ENCODE results near the gene PLCH1. TPM values are rescaled to one million over a fixed set of nuclear protein-coding genes. Genes with fewer than 3 reads are reported as not detected.

PLCH1 gene
- total RNA-seq, 2 experiments from 2014 or later = 0.08 to 0.20 TPM

GRCh38 chr3:155329513-155330048, 415.3 kb downstream of the PLCH1 start:
- no peaks in the 10 kb centered on the region for H3K9me3 Mint-ChIP-seq
- no peak overlapping the region for H3K27ac Mint-ChIP-seq
- no peaks in the 10 kb centered on the region for H3K36me3 Mint-ChIP-seq (ENCODE audit: low read depth)
- no peak for DNase-seq
- ChIA-PET POLR2A (no interaction called here), CTCF (no interaction called here)
- peaks cover 2% of the 10 kb centered on the region for H3K4me1 Mint-ChIP-seq
- H3K27me3 Mint-ChIP-seq = no peaks in the 10 kb centered on the region
- no peak overlapping the region for H3K4me3 Mint-ChIP-seq

- Mint-ChIP-seq H3K4me1 (no peaks in the 10 kb centered on the region), H3K27ac (no peak overlapping the region), H3K9me3 (no peaks in the 10 kb centered on the region), H3K4me3 (no peak overlapping the region), H3K36me3 (ENCODE audit: low read depth) (no peaks in the 10 kb centered on the region), H3K27me3 (no peaks in the 10 kb centered on the region)
- ChIA-PET CTCF (no interaction called here), POLR2A (no interaction called here)
- no peak for DNase-seq
Observed at GRCh38 chr3:155327871-155328270, 417.0 kb downstream of the PLCH1 start.

GRCh38 chr3:155327430-155327829, 417.4 kb downstream of the PLCH1 start:
- Mint-ChIP-seq H3K36me3 (ENCODE audit: low read depth) (no peaks in the 10 kb centered on the region), H3K27me3 (no peaks in the 10 kb centered on the region), H3K4me1 (no peaks in the 10 kb centered on the region), H3K4me3 (no peak overlapping the region), H3K9me3 (no peaks in the 10 kb centered on the region), H3K27ac (no peak overlapping the region)
- CTCF ChIA-PET = no interaction called here
- POLR2A ChIA-PET = no interaction called here
- no peak for DNase-seq

GRCh38 chr3:155326901-155327300, 418.0 kb downstream of the PLCH1 start:
- Mint-ChIP-seq H3K4me3 (no peak overlapping the region), H3K27ac (no peak overlapping the region), H3K9me3 (no peaks in the 10 kb centered on the region), H3K27me3 (no peaks in the 10 kb centered on the region), H3K4me1 (no peaks in the 10 kb centered on the region), H3K36me3 (ENCODE audit: low read depth) (no peaks in the 10 kb centered on the region)
- POLR2A ChIA-PET = no interaction called here
- CTCF ChIA-PET = no interaction called here
- DNase-seq = no peak

- Mint-ChIP-seq H3K27ac (no peak overlapping the region), H3K27me3 (no peaks in the 10 kb centered on the region), H3K36me3 (ENCODE audit: low read depth) (no peaks in the 10 kb centered on the region), H3K4me1 (no peaks in the 10 kb centered on the region), H3K4me3 (no peak overlapping the region), H3K9me3 (no peaks in the 10 kb centered on the region)
- ChIA-PET POLR2A (no interaction called here), CTCF (no interaction called here)
- no peak for DNase-seq
Observed at GRCh38 chr3:155326244-155326643, 418.6 kb downstream of the PLCH1 start.

Other genes starting within 250 kb of the PLCH1 start
- under 1 TPM; 0.48 to 0.86 TPM for gene C3orf33, start 61.2 kb upstream of the PLCH1 start, total RNA-seq
- gene SLC33A1, start 109.4 kb upstream of the PLCH1 start, total RNA-seq = 10 to 100 TPM; 31.6 to 34.2 TPM
- gene GMPS, start 125.6 kb upstream of the PLCH1 start, total RNA-seq = 100 to 1,000 TPM; 106 to 111 TPM